GM12801 (cell line): ENCODE data around the gene CYP26B1.

ENCODE experiments used
- TF ChIP-seq, protein P1 (sequence below): IDR thresholded peaks from one replicate; pipeline ENCODE4 v1.5.1; 2011; ENCODE audit warnings: control low read depth; ENCODE audit not compliant: insufficient read length; ENCODE audit errors: extremely low read depth

The CYP26B1 gene

DNA sequence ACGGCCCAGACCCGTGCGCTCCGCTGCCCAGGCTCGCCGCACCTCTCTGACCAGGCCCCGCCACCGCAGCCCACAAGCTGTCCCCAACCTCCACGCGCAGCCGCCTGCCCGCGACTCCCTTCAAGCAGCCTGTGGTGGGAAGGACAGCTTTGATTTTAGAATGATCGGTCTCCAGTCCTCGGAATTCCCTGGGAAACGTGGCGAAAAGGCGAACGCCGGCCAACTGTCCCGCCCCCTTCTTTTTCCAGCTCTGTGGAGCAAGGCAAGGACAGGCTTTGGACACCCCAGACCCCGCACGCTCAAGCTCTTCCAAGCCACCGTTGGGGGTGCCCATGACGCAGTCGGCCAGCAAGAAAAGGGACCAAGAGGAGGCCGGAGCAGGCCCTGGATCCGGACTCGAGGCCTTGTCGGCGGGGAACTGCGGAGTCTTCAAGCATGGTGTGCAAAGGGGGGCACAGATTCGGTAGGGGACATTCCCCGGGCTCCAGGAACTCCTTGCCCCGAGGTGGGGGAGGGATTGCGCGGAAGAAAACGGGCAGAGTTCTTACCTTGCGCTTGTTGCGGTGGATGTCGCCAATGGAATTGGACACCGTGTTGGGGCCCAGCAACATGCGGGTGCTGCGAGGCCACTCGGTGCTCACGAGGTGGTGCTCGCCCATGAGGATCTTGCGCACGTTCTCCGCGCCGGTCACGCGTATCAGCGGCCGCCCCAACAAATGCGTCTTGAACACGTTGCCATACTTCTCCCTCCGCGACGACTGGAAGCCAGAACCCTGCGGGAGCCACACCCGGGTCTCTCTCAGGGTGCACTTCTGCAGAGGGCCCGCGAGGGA is 4.0 kb downstream of the CYP26B1 start:
- TF ChIP-seq, protein P1, sequence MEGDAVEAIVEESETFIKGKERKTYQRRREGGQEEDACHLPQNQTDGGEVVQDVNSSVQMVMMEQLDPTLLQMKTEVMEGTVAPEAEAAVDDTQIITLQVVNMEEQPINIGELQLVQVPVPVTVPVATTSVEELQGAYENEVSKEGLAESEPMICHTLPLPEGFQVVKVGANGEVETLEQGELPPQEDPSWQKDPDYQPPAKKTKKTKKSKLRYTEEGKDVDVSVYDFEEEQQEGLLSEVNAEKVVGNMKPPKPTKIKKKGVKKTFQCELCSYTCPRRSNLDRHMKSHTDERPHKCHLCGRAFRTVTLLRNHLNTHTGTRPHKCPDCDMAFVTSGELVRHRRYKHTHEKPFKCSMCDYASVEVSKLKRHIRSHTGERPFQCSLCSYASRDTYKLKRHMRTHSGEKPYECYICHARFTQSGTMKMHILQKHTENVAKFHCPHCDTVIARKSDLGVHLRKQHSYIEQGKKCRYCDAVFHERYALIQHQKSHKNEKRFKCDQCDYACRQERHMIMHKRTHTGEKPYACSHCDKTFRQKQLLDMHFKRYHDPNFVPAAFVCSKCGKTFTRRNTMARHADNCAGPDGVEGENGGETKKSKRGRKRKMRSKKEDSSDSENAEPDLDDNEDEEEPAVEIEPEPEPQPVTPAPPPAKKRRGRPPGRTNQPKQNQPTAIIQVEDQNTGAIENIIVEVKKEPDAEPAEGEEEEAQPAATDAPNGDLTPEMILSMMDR: no peak

- TF ChIP-seq, protein P1: no peak
Observed at GRCh38 chr2:72142570-72143440, 4.9 kb downstream of the CYP26B1 start.

DNA sequence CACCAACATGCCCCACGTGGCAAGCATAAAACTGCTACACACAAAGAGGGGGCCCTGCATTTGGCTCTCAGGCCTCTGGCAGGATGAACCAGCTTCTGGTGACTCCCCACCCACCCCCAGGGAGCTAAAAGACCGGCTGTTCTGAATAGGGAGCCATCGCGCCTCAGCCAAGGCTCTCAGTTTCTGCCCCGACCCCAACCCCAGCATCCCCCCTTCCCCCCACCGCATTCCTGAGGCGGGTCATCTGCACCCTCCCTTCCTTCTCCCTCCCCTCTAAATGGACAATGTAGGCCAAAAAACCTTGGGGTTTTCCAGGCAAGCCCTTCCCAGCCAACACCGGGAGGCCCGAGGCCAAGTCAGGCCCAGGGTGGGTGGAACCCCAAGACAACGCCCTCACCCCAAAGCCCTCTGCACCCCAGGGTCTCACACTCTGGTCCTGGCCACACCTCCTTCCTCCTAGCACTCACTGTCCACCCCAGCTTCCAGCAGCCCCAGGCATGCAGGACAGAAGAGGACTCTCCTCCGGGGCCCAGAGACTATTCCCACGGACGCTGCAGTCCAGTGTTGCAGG is 5.7 kb downstream of the CYP26B1 start:
- TF ChIP-seq, protein P1: no peak

GRCh38 chr2:72141032-72141645 is 6.5 kb downstream of the CYP26B1 start:
- TF ChIP-seq, protein P1: no peak

DNA sequence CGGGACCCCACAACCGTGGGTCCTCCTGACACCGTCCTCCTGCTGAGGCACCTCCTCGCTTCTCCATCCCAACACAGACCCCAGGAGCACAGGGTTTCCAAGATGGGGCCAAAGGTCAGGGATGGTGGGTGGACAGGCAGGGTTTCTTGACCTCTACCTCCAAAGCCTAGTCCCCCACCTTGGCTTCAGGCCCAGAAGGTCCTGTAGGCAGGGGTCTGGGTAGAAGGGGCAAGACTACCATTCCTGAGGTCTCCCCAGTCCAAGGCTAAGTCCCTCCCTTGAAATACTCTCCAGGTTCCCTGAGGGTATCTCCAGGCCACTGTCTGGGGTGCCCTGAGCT is 7.1 kb downstream of the CYP26B1 start:
- TF ChIP-seq, protein P1: no peak

DNA sequence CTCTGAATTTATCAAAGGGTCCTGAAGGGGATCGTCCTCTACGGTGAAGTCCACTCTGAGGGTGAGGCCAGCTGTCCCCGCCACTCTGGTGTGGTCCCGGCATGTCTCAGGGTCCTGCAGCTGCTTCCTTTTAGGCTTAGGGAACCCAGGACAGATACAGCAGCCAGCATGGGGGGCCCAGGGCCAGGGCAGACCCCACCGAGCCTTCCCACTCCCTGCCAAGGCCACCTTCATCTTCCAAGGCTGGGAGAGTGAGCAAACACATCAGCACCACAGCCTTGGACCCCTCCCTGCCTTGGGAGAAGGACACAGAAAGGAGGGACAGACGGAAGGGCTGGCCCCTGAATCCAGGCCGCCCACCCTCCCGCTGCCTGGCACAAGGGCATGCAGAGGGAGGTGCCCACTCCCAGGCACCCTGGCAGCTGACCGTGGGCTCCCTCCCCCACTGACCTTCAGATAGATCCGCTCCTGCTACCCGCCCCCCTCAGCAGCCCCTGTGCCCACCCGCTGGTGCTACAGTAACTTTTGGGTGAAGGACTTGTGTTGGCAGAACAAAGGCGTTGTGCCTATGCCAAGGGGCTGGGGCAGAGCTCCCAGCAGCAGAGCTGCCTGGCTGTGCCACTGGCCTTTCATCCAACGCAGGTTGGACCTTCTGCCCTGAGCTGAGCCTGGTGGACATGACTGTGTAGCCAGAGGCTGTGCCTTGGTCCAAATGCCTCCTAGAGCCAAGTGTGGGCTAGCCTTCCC is 7.6 kb downstream of the CYP26B1 start:
- TF ChIP-seq, protein P1: no peak
